ENCODE measurements around the gene SPIN2B.

DNA sequence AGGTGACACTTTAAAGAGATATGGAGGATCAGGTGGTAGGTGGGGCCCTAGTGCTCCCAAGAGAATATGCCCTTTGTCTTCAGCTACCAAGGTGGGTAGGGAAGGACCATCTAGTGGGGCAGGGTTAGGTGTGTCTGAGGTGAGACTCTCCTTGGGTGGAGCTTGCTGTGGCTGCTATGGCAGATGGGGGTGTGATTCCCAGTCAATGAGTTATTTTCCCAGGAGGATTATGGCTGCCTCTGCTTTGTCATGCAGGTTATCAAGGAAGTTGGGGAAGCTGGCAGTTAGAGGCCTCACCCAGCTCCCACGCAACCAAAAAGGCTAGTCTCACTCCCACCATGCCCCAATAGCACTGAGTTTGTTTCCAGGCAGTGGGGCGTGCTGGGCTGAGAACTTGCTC is 33.8 kb upstream of the SPIN2B start:
- TF ChIP-seq, protein P1, sequence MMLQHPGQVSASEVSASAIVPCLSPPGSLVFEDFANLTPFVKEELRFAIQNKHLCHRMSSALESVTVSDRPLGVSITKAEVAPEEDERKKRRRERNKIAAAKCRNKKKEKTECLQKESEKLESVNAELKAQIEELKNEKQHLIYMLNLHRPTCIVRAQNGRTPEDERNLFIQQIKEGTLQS (IDR thresholded peaks at IDR 0.05), result no peak
- no peak for TF ChIP-seq RAD21 (IDR thresholded peaks at IDR 0.05)
- TF ChIP-seq YY1 (IDR thresholded peaks at IDR 0.05), result no peak
- TF ChIP-seq TAF1 (conservative IDR thresholded peaks at IDR 0.05), result no peak
- TF ChIP-seq, protein P2, sequence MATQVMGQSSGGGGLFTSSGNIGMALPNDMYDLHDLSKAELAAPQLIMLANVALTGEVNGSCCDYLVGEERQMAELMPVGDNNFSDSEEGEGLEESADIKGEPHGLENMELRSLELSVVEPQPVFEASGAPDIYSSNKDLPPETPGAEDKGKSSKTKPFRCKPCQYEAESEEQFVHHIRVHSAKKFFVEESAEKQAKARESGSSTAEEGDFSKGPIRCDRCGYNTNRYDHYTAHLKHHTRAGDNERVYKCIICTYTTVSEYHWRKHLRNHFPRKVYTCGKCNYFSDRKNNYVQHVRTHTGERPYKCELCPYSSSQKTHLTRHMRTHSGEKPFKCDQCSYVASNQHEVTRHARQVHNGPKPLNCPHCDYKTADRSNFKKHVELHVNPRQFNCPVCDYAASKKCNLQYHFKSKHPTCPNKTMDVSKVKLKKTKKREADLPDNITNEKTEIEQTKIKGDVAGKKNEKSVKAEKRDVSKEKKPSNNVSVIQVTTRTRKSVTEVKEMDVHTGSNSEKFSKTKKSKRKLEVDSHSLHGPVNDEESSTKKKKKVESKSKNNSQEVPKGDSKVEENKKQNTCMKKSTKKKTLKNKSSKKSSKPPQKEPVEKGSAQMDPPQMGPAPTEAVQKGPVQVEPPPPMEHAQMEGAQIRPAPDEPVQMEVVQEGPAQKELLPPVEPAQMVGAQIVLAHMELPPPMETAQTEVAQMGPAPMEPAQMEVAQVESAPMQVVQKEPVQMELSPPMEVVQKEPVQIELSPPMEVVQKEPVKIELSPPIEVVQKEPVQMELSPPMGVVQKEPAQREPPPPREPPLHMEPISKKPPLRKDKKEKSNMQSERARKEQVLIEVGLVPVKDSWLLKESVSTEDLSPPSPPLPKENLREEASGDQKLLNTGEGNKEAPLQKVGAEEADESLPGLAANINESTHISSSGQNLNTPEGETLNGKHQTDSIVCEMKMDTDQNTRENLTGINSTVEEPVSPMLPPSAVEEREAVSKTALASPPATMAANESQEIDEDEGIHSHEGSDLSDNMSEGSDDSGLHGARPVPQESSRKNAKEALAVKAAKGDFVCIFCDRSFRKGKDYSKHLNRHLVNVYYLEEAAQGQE (IDR thresholded peaks at IDR 0.05), result no peak
- TF ChIP-seq FOXA1 (IDR thresholded peaks at IDR 0.05), result no peak
- TF ChIP-seq, protein P3, sequence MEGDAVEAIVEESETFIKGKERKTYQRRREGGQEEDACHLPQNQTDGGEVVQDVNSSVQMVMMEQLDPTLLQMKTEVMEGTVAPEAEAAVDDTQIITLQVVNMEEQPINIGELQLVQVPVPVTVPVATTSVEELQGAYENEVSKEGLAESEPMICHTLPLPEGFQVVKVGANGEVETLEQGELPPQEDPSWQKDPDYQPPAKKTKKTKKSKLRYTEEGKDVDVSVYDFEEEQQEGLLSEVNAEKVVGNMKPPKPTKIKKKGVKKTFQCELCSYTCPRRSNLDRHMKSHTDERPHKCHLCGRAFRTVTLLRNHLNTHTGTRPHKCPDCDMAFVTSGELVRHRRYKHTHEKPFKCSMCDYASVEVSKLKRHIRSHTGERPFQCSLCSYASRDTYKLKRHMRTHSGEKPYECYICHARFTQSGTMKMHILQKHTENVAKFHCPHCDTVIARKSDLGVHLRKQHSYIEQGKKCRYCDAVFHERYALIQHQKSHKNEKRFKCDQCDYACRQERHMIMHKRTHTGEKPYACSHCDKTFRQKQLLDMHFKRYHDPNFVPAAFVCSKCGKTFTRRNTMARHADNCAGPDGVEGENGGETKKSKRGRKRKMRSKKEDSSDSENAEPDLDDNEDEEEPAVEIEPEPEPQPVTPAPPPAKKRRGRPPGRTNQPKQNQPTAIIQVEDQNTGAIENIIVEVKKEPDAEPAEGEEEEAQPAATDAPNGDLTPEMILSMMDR (IDR thresholded peaks at IDR 0.05; ENCODE audit: low read depth, low read length, missing input control), result no peak
- TF ChIP-seq GABPA (IDR thresholded peaks at IDR 0.05 in 1 of 2, conservative IDR thresholded peaks at IDR 0.05 in 1 of 2), result no peak
- TF ChIP-seq, protein P4, sequence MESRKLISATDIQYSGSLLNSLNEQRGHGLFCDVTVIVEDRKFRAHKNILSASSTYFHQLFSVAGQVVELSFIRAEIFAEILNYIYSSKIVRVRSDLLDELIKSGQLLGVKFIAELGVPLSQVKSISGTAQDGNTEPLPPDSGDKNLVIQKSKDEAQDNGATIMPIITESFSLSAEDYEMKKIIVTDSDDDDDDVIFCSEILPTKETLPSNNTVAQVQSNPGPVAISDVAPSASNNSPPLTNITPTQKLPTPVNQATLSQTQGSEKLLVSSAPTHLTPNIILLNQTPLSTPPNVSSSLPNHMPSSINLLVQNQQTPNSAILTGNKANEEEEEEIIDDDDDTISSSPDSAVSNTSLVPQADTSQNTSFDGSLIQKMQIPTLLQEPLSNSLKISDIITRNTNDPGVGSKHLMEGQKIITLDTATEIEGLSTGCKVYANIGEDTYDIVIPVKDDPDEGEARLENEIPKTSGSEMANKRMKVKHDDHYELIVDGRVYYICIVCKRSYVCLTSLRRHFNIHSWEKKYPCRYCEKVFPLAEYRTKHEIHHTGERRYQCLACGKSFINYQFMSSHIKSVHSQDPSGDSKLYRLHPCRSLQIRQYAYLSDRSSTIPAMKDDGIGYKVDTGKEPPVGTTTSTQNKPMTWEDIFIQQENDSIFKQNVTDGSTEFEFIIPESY (IDR thresholded peaks at IDR 0.05), result no peak
- no peak for TF ChIP-seq JUND (IDR thresholded peaks at IDR 0.05)

All from liver (tissue), 3 donors.